HG03039 (cell line): ENCODE data around the gene ASF1B.

Source experiments
- ATAC-seq: cut with Tn5 transposase; IDR thresholded peaks from one replicate; pipeline ENCODE4 v1.9.1; 2021; ENCODE audit warnings: mild to moderate bottlenecking, moderate library complexity; ENCODE audit not compliant: unreplicated experiment

Gene ASF1B

DNA sequence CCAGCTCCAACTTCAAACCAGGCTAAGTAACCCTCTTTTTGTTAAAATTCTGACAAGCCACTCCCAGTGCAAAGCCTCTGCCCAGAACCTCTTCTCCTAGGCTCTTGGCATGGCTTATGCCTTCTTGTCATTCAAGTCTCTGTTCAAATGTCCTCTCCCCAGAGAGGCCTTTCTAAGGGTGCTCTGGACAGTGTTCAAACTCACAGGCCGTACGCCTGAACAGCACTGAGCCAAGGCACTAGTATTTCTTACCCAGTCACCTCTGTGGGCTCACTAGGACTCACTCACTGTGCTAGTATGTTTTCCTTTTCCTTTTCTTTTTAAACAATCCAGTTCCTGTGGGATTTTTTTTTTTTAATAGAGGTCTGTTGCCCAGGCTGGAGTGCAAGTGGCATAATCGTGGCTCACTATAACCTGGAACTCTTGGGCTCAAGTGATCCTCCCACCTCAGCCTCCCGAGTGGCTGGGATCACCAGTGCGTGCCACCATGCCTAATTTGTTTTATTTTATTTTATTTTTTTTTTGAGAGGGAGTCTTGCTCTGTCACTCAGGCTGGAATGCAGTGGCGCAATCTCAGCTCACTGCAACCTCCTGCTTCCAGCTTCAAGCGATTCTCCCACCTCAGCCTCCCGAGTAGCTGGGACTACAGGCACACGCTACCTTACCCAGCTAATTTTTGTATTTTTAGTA, 2.3 kb upstream of the ASF1B start:
- ATAC-seq = no peak

DNA sequence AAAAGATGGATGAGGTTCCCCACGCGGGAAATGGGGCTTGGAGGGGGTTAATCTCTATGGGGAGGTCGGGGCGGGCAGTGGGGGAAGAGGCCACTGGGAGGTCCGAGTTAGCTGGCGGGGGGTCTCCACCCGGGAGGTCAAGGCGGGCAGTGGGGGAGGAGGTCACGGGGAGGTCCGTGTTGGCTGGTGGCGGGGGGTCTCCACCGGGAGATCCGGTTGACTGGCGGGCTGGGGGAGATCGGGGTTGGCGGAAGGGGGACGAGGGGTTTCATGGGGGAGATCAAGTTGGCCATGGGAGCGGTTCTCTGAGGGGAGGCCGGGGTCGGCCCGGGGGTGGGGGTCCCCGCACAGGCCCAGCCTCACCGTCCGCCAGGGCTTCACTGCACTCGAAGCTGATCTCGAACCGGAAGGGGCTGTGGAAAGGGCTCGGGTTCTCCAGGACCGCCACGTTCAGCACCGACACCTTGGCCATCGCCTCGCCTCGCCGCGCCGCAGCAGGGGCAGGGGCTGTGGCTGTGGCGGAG, 342 bp downstream of the ASF1B start:
- peak; percentile 4 for ATAC-seq

DNA sequence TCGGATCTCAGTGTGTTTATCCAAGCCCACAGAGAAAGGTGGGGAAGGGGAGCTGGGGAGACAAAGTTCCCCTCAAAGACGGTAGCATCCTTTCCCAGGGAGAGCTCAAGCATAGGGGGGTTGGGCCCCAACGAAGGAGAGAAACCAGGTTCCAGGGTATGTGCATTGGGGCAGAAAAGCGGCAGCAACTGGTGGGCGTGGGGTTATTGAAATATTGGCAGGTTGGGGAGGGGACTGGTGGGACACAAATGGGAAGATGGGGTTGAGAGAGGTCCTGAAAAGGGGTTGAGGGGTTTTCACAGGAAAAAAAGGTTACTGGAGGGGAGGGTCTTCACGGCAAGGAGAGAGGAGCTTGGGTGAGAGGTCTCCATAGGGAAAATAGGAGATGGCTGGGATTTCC, 1.0 kb downstream of the ASF1B start:
- no peak for ATAC-seq

DNA sequence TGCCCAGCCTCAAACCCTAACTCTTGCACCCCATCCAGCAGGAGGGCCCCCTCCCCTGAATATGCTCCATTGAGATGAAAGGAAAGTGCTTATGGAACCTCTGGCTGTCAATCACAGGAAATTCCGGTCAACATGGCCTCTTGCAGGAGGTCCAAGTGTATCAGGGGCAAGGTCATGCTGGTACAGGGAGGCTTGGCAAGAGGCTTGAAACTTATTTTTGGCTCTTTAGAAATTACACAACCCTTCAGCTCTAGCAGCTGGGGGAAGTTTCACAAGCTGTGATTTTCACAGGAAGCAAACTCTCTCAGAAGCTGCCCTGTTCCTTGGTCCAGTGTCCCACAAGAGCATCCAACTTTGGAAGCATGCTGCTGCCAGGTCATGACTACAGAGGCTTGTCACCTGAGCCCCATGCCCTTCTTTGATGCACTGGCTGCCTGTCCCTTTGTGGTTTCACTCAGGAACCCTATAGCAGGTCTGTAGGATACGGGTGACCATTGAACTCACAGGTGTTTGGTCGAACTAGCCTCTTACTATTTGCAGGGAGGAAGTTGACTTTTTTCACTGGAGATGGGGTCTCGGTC, 8.4 kb downstream of the ASF1B start:
- no peak for ATAC-seq

DNA sequence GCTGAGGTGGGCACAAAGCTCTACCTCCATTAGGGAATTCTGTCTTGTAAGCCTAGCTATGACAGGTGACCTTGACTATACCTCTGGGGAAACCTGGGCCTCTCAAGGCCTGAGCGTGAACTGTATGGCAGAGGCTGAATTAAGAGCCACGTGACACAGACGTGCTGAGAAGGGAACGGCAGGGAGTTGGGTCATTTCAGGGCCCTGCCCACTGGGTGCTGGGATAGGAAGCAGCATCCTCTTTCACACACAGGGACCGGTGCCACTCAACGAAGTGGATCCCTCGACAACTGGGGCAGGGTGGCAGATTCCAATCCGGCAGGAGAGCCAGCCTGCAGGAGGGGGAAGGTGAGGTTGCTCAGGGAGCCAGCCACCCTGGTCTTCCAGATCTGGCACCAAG, 9.2 kb downstream of the ASF1B start:
- no peak for ATAC-seq

DNA sequence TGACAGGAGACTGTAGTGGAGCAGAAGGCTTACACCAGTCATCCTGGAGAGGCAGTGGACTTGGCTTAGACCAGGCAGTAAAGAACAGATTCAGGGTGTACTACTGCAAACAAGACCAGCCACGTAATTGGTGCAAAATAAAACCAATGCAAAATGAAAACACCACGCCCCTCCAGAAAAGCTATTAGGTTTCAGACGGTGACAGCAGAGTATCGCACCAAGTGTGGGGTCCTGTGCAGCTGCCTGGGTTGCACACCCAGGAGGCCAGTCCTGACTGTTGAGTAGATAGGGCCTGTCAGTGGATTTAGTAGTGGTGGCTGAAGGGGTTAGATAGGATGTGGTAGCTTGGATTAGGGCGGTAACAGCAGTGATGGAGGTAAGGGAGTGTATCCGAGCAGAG, 13.5 kb downstream of the ASF1B start:
- ATAC-seq = no peak

DNA sequence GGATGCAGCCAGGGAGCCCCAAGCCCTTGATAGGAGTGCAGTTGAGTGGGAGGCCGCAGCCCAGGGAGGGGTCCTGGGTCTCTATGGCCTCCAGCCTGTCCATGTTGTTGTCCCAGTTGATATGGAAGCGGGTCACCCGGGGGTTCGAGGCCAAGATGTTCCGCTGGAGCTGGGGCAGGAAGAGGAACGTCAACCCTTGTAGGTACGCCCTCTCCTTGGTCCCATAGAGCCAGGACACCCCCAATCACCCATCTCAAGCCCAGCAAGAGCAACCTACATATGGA, 15.9 kb downstream of the ASF1B start:
- ATAC-seq = no peak

DNA sequence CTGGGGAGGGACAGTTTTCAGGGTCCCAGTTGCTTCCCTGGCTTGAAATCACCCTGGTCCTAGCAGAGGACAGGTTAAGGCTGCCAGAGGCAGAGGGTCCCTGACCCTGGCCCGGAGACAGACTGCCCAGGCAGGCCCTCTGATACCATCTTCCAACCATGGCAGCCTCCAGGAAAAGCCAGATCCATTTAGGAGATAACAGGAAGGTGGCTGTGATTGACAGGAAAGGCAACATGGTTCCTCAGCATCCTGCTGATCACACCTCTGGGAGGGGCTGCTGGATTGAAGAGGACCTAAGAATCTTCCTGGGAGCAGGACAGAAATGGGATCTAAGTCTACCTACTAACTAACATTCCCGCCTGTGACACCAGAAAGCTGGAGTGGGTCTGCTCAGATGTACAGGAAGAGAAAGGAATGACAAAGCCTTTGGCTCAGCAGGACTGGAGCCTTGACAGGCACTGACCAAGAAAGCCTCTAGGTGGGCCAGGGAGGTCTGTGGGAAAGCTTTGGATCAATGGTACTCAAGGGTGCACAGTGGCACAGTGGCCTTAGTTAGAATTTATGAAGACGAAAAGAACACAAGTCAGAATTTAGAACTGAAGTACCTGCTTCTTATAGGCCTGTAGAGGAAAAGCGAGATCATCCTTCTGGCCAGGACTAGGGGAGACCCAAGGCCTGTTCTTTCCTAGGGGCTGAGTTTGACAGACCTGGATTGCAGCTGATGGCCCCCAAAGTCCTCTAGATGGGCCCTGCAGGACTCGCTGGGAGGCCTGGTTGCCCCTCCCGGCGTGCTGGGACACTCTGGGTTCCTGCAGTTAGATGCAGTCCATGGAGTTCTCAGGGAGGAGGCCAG, 16.5 kb downstream of the ASF1B start:
- no peak for ATAC-seq

DNA sequence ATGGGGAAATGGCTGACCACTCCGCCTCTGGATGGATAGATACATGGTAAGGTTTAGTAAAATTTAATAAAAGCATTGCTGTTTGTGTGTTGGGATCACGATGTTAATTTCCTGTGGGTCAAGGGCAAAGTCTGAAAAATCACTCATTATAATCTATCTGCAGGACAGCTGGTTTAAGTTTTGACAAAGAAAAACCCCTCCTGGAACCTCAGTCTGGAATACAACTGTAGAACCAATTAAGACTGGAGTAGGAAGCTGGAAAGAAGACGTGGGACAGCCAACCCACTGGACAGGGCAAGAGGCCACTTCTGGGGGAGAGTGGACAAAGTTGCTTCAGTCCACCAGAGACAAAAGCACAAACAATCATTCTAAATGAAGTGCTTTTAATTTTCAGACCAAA, 17.2 kb downstream of the ASF1B start:
- no peak for ATAC-seq

DNA sequence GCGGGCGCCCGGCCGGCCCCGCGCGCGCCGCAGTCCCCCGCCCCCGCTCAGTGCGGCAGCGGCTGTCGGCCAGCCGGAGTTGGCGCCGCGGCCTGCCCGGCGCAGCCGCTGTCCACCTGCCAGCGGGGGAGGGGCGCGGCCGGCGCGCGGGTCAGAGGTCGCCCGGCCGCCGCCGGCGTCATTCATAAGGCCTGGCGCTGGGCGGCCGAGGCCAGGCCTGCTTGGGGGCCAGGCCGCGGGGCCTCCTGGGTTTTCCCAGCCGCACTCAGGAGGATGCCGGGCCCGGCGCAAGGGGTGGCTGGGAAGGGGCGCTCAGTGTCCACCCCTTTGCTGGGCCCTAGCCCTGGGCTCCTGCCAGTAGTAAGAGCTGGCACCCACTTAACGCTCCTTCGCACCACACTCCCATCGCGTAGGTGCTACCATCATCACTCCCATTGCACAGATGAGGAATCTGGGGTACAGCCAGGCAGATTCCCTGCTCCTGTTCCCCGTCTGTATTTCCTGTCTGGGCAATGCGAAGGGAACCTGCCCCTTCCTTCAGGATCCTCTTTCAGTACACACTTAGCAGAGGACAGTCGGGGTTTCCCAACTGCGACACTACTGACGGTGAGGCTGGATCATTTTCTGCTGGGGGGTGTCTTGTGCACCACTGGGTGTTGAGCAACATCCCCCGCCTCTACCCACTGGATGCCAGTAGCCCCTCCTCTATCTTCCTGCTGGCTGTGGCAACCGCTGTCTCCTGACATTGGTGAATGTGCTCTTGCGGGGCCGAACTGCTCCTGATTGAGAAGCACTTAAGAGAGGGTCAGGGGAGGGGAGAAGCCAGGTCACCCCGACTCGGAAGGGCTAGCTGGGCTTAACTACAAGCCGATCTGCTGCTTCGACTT, 18.0 kb downstream of the ASF1B start:
- peak; percentile 26 for ATAC-seq

DNA sequence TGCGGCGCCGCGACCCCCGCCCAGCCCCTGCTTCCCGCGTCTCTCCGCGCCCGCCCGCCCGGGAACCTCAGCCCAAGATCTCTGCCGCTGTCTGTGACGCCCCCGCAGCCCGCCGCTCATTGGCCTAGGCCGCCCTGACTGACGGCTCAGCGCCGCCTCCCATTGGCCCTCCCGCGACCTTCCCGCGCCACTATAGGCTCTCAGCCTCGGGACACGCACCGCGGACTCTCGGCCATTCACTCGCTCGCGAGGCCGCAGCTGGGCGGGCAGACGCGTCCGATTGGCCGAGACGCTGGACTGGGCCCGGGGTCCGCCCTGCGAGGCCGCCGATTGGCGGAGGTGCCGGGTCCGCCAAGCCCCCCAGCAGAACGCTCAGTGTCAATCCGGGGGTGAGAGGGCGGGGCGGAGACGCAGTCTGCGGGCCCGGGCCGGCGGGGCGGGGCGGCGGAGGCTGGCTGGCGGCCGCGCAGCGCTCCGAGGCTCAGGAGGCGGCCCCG, 18.7 kb downstream of the ASF1B start, which contains the start of gene PRKACA:
PRKACA (minus strand) TSS at position 95 of the 497 bp plus-strand sequence. CDS start 215 bp downstream, outside the sequence.
- ATAC-seq = peak; percentile 89

DNA sequence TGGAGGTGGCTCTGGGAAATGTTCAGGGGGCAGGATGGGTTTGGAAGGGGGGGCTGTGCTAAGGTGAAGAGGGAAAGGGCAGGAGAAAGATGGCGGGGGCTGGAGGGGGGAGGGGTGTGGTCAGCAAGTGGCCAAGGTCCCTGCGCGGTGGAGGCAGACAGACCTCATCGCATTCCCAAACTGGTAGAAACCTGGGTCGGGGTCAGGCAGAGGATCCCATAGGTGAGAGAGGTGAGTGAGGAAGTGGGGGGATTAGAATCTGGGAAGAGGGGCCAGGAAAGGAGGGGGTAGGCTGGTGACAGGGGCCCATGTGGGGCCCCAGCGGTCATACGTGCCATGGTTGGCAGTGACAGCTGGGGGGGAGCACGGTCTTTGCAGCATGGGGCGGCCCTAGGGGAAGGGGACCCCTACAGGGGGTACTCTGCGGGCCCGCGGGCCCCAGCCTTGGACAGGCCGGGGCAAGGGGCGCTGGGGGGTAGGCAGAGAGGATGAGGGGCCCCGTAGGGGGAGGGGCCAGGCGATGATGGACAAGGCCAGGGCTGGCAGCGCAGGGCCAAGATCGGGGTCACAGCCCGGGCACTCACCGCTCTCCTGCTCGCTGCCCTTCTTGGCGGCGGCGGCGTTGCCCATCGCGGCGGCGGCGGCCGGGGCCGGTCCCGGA, 19.3 kb downstream of the ASF1B start:
- ATAC-seq = peak; percentile 3

DNA sequence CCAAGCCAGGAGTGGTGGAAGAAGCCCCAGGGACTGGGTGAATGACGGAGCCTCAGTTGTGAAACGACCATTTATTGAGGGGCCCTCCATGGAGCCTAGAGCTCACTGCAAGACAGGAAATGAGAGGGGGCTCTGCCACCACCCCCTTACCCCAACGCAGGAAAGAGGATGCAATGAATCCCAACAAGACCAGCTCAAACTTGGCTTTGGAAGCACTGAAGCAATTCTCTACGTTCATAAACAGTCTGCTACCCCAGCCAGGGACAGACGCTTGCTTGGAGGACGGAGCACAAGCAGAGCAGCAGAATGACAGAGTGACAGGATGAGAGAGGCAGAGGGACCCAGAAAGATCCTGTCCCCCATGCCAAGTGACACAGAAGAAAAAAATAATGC, 19.9 kb downstream of the ASF1B start:
- no peak for ATAC-seq

DNA sequence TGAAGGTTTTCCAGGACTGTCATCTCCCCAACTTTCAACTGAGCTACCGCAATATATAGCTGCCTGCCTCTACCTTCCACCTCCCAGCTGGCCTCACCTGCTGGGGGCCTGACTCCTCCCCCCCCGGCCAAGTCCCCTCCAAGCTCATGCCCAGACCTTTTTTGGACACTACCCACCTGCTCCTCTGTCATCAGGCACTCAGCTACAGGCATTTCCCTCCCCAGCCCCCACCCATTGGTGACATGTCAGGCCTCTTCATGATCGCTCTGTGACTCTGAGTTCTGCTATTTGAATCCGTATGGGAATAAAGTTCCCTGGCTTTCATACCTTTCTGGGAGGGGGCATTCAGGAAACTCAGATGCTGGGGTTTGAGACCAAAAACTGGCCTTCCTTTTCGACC, 20.6 kb downstream of the ASF1B start:
- no peak for ATAC-seq

DNA sequence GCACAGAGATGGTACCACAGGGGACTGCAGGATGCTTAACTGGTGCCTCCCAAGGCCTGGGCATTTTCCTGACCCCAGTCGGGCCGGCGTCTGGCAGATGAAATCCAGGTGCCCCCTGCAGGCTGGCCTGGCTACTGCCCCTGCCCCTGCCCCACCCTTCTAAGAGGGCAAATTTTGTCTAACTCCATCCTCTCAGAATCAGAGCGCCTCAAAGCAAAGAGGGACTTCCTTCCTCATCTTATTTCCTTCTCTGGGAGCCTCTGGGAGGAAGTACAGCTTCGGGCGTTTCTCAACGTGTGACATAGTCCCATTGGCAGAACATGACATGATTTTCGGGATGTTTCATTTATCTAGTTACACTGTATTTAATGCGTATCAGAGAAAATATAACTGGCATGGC, 21.5 kb downstream of the ASF1B start:
- ATAC-seq = no peak

DNA sequence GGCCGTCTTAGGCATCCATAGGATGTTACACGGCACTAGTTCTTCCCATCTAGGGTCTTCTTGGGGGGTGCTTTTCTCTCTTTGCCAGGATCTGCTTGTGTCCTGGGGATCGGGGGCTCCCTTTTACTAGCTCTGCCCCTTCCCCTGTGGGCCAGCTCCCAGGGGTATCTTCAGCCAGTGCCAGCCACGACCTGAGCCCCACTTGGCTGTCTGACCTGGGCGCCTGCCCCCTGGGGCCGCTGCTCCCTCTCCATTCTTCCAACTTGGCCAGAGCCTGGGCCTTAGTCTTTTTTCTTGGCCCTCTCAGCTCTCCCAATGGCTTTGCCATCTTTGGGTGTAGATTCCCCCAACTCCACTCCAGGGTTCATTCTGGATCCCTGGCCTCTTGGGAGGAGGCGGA, 21.9 kb downstream of the ASF1B start:
- no peak for ATAC-seq

DNA sequence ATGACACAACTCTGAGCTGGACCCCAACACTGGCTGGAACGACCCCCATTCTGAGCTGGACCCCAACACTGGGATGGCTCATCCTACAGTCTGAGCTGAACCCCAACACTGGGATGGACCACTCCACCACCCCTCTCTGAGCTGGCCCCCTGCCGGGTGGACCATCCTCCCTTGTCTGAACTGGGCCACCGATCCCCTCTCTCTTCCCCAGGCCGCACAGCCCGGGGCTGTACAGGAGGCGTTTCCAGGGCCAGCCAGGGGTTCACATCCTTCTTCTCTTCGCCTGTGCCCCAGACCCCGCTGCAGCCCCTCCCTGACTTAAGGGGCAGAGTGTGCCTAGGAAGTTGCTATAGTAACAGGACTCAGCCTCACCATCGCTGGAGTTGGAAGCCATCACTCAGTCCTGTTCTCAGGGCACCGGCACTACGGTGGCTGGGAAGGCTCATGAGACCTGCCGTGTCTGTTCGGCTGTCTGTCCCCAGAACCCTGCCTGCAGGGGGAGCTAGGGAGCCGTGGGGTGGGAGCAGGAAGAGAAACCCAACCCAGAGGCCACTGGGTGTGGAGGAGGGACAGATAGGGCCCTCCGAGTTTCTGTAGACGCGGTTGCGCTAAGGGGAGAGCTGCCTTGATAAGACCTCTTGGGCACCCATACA, 22.5 kb downstream of the ASF1B start:
- no peak for ATAC-seq

DNA sequence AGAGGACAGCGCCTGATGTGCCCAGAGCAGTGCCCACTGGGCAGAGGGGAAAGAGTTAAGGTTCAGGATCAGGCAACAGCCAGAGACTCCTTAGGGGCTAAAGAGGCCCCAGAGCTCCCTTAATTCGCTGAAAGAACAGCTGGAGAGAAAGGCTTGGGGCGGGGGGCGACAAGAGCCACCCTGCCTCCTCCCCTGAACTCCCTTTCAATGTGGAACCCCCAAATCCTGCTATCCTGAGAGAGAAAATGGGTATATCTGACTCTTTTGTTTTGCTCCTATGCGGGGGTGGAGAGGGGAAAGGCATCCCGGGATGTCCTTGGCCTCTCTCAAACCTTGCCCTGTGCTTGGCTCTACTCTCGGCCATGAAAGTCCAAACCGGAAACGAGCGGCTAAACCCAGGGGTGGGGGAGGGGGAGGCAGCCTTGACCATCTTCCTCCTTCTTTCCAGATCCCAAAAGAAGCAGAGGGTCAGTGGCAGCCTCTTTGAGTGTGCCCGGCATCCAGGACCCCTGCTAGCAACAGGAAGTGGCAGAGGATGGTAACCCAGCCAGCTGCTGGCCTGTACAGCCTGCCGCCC, 23.5 kb downstream of the ASF1B start:
- ATAC-seq = no peak

DNA sequence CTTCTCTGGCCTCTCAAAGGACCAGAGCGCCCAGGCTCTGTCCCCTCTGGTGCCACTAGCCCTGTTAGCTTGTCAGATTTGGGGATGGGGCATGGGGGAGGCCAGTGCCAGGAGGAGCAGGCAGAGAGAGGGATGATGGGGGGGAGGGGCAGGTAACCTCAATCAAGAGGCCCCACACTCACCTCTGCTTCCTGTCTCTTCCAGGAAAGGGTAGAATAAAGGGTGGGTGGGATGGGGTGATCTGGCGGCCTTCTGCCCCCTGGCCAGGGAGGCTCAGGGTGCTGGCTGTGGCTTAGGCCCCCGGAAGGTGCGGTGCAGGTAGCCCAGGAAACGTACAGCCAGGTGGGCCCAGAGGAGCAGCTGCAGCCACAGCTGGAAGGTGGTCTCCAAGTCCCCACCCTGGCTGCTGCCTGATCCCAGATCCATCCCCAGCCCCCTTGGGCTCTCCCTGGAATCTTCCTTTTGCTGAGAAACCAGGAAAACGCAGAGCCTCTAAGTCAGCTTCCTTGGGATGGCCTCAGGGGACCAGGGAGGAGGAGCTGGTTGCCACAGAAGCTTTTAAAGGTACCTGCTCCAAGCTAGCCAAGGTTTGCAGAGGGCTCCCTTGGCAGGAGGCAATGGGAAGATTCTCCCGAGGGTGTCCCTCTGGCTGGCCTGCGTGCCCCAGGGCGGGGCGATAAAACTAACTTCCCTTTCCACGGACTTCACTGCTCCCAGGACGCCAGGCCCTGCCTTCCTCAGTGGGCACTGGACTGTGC, 24.2 kb downstream of the ASF1B start:
- no peak for ATAC-seq
